ENCODE results near the gene PACS2.
"Not testable (repeated sequence)": the region's sequence is repeated elsewhere in the genome, so short reads cannot be mapped to it uniquely, and the experiment has no call there.

PACS2 gene

DNA sequence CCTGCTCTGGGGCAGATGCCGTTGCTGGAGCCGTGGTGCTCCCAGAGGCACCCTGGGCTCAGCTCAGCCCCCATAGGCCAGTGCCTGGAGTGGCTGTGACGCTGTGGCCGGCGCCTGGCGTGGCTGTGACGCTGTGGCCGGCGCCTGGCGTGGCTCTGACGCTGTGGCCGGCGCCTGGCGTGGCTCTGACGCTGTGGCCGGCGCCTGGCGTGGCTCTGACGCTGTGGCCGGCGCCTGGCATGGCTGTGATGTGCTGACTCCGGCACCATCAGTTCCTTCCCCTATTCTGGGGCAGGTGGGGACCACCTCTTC lies 20.6 kb downstream of the PACS2 start:
- H3K4me3 ChIP-seq (ENCODE audit: control insufficient read depth in 1 of 7, extremely low read depth in 1 of 7, insufficient read depth in 4 of 7, low read depth in 2 of 7, low read length in 6 of 7); DNase-seq; POLR2A ChIA-PET; H3K9me3 ChIP-seq (ENCODE audit: control extremely low read depth in 1 of 5, control insufficient read depth in 4 of 5, insufficient read depth in 2 of 5, low read depth in 1 of 5, low read length in 4 of 5); H3K27ac ChIP-seq (ENCODE audit: insufficient read depth in 1 of 2, low read depth in 1 of 2, low read length in 2 of 2, poor library complexity in 1 of 2, severe bottlenecking in 2 of 2); H3K36me3 ChIP-seq (ENCODE audit: control insufficient read depth in 4 of 4, insufficient read depth in 4 of 4, low read length in 3 of 4); H3K27me3 ChIP-seq (replicated peaks in 2 of 5; ENCODE audit: control insufficient read depth in 4 of 5, insufficient read depth in 5 of 5, low read length in 4 of 5): not testable (repeated sequence)
- CTCF ChIA-PET = interaction anchor here (2.2 to 2.5 kb wide), 2 partner anchors 10 to 11 kb away, joined by 6 to 10 read pairs; no protein-coding TSS in a partner anchor
- H3K4me1 ChIP-seq (ENCODE audit: control extremely low read depth in 1 of 4, control insufficient read depth in 4 of 4, insufficient read depth in 4 of 4, low read length in 3 of 4) = peaks cover 0 to 40% (median 33%) of the 10 kb centered on the region in 4 experiments
- 96% methylated on average over 22 of the region's 22 CpGs for WGBS (ENCODE audit: insufficient coverage)

DNA sequence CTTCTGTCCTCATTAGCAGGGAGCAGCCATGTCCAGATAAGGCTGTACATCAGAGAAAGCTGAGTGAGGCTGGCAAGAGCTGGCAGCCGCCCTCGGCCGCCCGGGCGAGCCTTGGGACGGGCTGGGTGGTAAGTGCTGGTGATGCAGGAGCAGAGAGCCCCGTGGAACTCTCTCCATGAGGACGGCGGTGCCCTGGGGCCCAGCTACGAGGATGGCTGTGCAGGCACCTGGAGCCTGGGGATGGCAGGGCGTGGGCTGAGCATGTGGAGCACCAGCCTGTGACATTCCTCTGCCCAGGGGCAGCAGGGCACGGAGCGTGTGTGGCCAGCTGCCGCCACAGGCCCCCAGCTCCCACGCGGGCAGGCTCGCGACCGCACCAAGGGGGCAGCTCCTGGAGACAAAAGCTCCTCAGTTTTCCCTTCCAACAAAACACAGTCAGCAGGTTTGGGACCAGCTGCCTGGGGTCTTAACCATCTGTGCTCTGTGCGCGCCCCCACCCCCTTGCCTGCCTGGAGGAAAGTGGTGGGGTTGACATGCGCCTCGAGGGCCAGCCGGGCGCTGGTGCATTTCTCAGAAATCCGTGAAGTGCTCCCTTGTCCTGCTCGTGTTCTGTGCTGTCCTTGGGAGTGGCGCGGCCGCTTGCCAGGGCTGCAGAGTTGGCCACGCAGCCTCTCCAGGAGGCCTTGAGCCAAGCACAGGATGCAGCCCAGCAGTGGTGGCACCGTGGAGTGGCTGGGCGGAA lies 21.4 kb downstream of the PACS2 start:
- H3K4me3 ChIP-seq (ENCODE audit: control insufficient read depth in 1 of 7, extremely low read depth in 1 of 7, insufficient read depth in 4 of 7, low read depth in 2 of 7, low read length in 6 of 7) = no peak overlapping the region
- ChIA-PET POLR2A (no interaction called here), CTCF (interaction anchor here (1.0 to 2.5 kb wide), 2 partner anchors 11 to 24 kb away, joined by 3 to 10 read pairs; no protein-coding TSS in a partner anchor)
- DNase-seq = no peak
- peaks cover 0 to 44% (median 34%) of the 10 kb centered on the region in 4 experiments for H3K4me1 ChIP-seq (ENCODE audit: control extremely low read depth in 1 of 4, control insufficient read depth in 4 of 4, insufficient read depth in 4 of 4, low read length in 3 of 4)
- H3K36me3 ChIP-seq (ENCODE audit: control insufficient read depth in 4 of 4, insufficient read depth in 4 of 4, low read length in 3 of 4) = no peaks in the 10 kb centered on the region
- no peaks in the 10 kb centered on the region for H3K27me3 ChIP-seq (replicated peaks in 2 of 5; ENCODE audit: control insufficient read depth in 4 of 5, insufficient read depth in 5 of 5, low read length in 4 of 5)
- 97% methylated on average over 31 of the region's 33 CpGs for WGBS (ENCODE audit: insufficient coverage)
- no peaks in the 10 kb centered on the region for H3K9me3 ChIP-seq (ENCODE audit: control extremely low read depth in 1 of 5, control insufficient read depth in 4 of 5, insufficient read depth in 2 of 5, low read depth in 1 of 5, low read length in 4 of 5)
- no peak overlapping the region for H3K27ac ChIP-seq (ENCODE audit: insufficient read depth in 1 of 2, low read depth in 1 of 2, low read length in 2 of 2, poor library complexity in 1 of 2, severe bottlenecking in 2 of 2)

DNA sequence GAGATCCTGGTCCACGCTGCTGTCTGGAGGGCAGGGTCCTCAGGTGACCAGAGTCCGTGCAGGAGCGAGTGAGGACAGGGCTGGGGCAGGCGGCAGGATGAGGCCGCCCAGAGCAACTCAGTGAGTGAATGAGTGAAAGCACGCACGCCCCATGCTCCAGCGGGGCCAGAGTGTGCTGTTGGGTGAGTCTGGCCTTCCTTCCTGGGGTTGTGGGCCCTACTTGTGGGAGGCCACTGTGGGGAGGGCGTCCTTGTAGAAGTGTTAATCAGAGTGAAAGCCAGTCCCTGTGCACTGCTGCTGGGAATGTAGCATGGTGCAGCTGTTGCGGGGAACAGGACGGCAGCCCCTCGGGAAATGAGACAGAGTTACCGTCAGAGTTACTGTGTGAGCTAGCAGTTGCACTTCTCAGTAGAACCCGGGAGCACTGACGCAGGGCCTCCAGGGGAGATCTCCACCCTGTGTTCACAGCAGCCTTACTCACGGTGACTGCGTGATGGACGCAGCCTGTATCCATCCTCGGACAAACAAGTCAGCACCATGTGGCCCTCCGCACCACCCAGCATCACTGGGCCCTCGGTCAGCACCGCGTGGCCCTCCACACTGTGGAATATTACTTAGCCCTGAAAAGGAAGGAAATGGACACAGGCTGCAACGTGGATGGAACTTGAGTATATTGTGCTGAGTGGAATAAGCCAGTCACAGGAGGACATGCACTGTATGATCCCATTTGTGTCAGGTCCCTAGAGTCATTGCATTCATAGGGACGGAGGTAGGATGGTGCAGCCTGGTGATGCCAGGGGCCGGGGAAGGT lies 22.1 kb downstream of the PACS2 start:
- DNase-seq = no peak
- ChIA-PET CTCF (interaction anchor here (1.0 to 2.5 kb wide), 2 partner anchors 12 to 24 kb away, joined by 3 to 10 read pairs; no protein-coding TSS in a partner anchor), POLR2A (no interaction called here)
- Histone ChIP-seq H3K27me3 (replicated peaks in 2 of 5; ENCODE audit: control insufficient read depth in 4 of 5, insufficient read depth in 5 of 5, low read length in 4 of 5) (no peaks in the 10 kb centered on the region), H3K9me3 (ENCODE audit: control extremely low read depth in 1 of 5, control insufficient read depth in 4 of 5, insufficient read depth in 2 of 5, low read depth in 1 of 5, low read length in 4 of 5) (no peaks in the 10 kb centered on the region), H3K4me3 (ENCODE audit: control insufficient read depth in 1 of 7, extremely low read depth in 1 of 7, insufficient read depth in 4 of 7, low read depth in 2 of 7, low read length in 6 of 7) (no peak overlapping the region), H3K27ac (ENCODE audit: insufficient read depth in 1 of 2, low read depth in 1 of 2, low read length in 2 of 2, poor library complexity in 1 of 2, severe bottlenecking in 2 of 2) (no peak overlapping the region), H3K36me3 (ENCODE audit: control insufficient read depth in 4 of 4, insufficient read depth in 4 of 4, low read length in 3 of 4) (no peaks in the 10 kb centered on the region), H3K4me1 (ENCODE audit: control extremely low read depth in 1 of 4, control insufficient read depth in 4 of 4, insufficient read depth in 4 of 4, low read length in 3 of 4) (peaks cover 0 to 49% (median 41%) of the 10 kb centered on the region in 4 experiments)
- 99% methylated on average over 23 of the region's 26 CpGs for WGBS (ENCODE audit: insufficient coverage)

DNA sequence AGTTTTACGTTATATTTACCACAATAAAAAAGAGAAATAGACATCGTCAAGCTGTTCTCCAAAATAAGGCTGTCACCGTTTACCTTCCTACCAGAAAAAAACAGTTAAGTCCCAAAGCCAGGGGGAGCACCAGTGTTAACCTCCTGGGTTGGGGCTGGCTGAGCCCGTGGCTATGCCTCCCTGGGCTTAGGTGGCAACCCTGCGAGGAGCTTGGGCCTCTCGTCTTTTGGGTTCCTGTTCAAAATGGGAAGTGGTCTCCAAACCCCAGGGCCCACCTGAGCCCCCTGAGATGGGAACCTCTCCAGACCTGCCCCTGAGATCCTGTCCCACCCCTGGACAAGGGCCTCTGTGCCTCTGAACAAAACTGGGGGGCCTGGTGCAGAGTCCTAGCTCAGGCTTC lies 22.9 kb downstream of the PACS2 start:
- Histone ChIP-seq H3K36me3 (ENCODE audit: control insufficient read depth in 4 of 4, insufficient read depth in 4 of 4, low read length in 3 of 4) (no peaks in the 10 kb centered on the region), H3K4me3 (ENCODE audit: control insufficient read depth in 1 of 7, extremely low read depth in 1 of 7, insufficient read depth in 4 of 7, low read depth in 2 of 7, low read length in 6 of 7) (no peak overlapping the region), H3K27me3 (replicated peaks in 2 of 5; ENCODE audit: control insufficient read depth in 4 of 5, insufficient read depth in 5 of 5, low read length in 4 of 5) (no peaks in the 10 kb centered on the region), H3K27ac (ENCODE audit: insufficient read depth in 1 of 2, low read depth in 1 of 2, low read length in 2 of 2, poor library complexity in 1 of 2, severe bottlenecking in 2 of 2) (no peak overlapping the region), H3K9me3 (ENCODE audit: control extremely low read depth in 1 of 5, control insufficient read depth in 4 of 5, insufficient read depth in 2 of 5, low read depth in 1 of 5, low read length in 4 of 5) (no peaks in the 10 kb centered on the region), H3K4me1 (ENCODE audit: control extremely low read depth in 1 of 4, control insufficient read depth in 4 of 4, insufficient read depth in 4 of 4, low read length in 3 of 4) (peaks cover 0 to 45% (median 36%) of the 10 kb centered on the region in 4 experiments)
- 81% methylated on average over 4 of the region's 6 CpGs for WGBS (ENCODE audit: insufficient coverage)
- ChIA-PET POLR2A (no interaction called here), CTCF (interaction anchor here (0.8 to 1.0 kb wide), 2 partner anchors 19 to 41 kb away, joined by 3 read pairs; no protein-coding TSS in a partner anchor)
- DNase-seq = no peak

DNA sequence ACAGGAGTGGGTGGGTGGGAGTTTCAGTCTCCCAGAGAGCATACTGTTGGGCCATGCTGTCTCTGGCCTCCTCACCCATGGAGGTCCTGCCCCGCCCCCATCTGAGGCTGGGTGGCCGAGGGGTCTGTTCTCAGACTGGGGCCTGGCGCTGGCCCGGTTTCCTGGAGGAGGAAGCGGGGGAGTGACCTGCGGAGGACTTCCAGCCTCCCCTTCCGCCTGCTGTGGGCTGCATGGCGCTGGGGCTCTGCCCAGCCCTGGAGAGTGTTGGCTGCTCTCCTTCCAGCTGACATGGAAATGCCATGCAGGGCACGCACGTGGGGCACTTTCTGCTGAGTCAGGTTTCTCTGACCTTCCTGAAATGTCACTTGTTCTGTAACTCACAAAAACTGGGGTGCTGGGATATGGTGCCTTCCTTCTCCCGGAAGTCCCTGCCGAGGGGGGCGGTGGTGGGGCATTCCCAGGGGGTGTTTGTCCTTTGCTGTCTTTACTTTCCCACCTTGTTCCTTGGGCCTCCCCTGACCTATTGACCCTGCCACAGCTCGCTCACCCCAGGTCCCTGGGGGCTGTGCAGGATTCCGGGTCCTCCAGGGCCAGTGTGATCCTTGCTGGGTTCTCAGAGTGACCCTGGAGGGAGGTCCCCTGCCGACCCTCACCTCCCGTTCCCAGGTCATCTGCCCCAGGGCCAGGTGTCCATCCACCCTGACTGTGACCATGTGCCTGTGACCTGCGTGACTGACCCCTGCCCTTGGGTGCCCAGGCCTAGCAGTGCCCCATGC lies 23.6 kb downstream of the PACS2 start:
- H3K27me3 ChIP-seq (replicated peaks in 2 of 5; ENCODE audit: control insufficient read depth in 4 of 5, insufficient read depth in 5 of 5, low read length in 4 of 5) = no peaks in the 10 kb centered on the region
- WGBS (ENCODE audit: insufficient coverage) = 49% methylated on average over 11 of the region's 18 CpGs
- no peaks in the 10 kb centered on the region for H3K9me3 ChIP-seq (ENCODE audit: control extremely low read depth in 1 of 5, control insufficient read depth in 4 of 5, insufficient read depth in 2 of 5, low read depth in 1 of 5, low read length in 4 of 5)
- H3K4me1 ChIP-seq (ENCODE audit: control extremely low read depth in 1 of 4, control insufficient read depth in 4 of 4, insufficient read depth in 4 of 4, low read length in 3 of 4) = peaks cover 0 to 38% (median 33%) of the 10 kb centered on the region in 4 experiments
- H3K27ac ChIP-seq (ENCODE audit: insufficient read depth in 1 of 2, low read depth in 1 of 2, low read length in 2 of 2, poor library complexity in 1 of 2, severe bottlenecking in 2 of 2) = no peak overlapping the region
- DNase-seq = peak in 2 of 3 donors; percentile 51 to 58
- H3K36me3 ChIP-seq (ENCODE audit: control insufficient read depth in 4 of 4, insufficient read depth in 4 of 4, low read length in 3 of 4) = no peaks in the 10 kb centered on the region
- CTCF ChIA-PET = interaction anchor here (0.8 to 2.0 kb wide), 3 partner anchors 14 to 42 kb away, joined by 3 to 7 read pairs (median 3); no protein-coding TSS in a partner anchor
- no peak overlapping the region for H3K4me3 ChIP-seq (ENCODE audit: control insufficient read depth in 1 of 7, extremely low read depth in 1 of 7, insufficient read depth in 4 of 7, low read depth in 2 of 7, low read length in 6 of 7)
- POLR2A ChIA-PET = no interaction called here

DNA sequence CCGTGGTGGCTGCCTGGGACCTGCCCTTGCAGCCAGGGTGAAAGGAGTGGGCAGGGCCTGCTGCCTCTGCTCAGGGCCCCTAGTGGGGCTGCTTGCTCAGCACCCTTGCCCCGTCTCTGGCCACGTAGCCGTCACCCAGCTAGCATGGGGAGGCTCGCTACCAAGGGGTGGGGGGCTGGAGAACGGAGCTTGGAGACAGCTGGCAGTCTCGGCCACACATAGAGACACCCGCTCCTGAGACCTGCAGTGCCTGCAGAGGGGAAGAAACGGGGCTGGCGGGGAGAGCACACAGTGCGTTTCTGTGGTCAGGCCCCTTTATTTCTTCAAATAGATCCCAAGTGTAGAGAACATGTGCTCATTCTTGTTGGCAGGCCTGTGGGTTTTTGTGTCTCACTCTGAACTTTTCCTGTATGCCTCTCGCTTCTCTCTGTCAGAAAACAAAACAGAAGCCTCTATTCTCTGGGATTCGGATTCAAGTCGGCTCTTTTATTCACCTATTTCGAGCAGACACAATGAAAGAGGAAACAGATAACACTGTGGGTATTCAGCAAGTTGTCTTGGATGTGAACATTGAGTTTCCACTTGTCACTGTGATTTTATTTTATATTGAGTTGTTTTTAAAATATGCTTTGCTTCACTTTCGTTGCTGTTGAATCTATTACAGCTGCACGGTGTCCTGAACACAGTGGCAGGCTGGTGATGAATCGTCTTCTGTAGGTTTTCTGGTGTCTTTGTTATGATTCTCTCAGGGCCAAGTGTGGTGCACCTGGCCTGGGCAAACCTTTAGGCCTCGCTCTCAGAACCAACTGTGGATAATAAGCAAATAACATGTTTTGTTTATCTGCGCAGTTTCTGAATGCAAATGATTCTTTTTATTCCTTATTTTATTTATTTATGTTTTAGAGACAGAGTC lies 26.5 kb downstream of the PACS2 start:
- Histone ChIP-seq H3K27me3 (replicated peaks in 2 of 5; ENCODE audit: control insufficient read depth in 4 of 5, insufficient read depth in 5 of 5, low read length in 4 of 5) (no peaks in the 10 kb centered on the region), H3K4me3 (ENCODE audit: control insufficient read depth in 1 of 7, extremely low read depth in 1 of 7, insufficient read depth in 4 of 7, low read depth in 2 of 7, low read length in 6 of 7) (peak overlapping the region in 2 of 7 experiments; percentile 3 to 6), H3K27ac (ENCODE audit: insufficient read depth in 1 of 2, low read depth in 1 of 2, low read length in 2 of 2, poor library complexity in 1 of 2, severe bottlenecking in 2 of 2) (peak overlapping the region in 1 of 2 experiments; percentile 23), H3K36me3 (ENCODE audit: control insufficient read depth in 4 of 4, insufficient read depth in 4 of 4, low read length in 3 of 4) (no peaks in the 10 kb centered on the region), H3K9me3 (ENCODE audit: control extremely low read depth in 1 of 5, control insufficient read depth in 4 of 5, insufficient read depth in 2 of 5, low read depth in 1 of 5, low read length in 4 of 5) (peaks cover 0 to 5% (median 0%) of the 10 kb centered on the region in 5 experiments), H3K4me1 (ENCODE audit: control extremely low read depth in 1 of 4, control insufficient read depth in 4 of 4, insufficient read depth in 4 of 4, low read length in 3 of 4) (peaks cover 0 to 34% (median 32%) of the 10 kb centered on the region in 4 experiments)
- WGBS (ENCODE audit: insufficient coverage) = 28% methylated on average over 16 of the region's 20 CpGs
- ChIA-PET POLR2A (interaction anchor here (1.2 kb wide), 1 partner anchor 12 kb away, joined by 3 read pairs; no protein-coding TSS in a partner anchor), CTCF (interaction anchor here (0.9 to 2.7 kb wide), 4 partner anchors 11 to 140 kb away, joined by 3 to 11 read pairs (median 6); no protein-coding TSS in a partner anchor)
- peak in 2 of 3 donors; percentile 40 to 55 for DNase-seq

Data from common myeloid progenitor, CD34-positive (primary cell).